ENCODE measurements around the gene TBP.
A peak's percentile ranks its signal among the peaks of the same experiment; 100 is the strongest.
"Not testable (repeated sequence)": the region's sequence is repeated elsewhere in the genome, so short reads cannot be mapped to it uniquely, and the experiment has no call there.

TBP gene

GRCh38 chr6:170536671-170537070 is 17.5 kb upstream of the TBP start:
- DNase-seq, result no peak

- no peak for DNase-seq
These were observed 16.8 kb upstream of the TBP start for GRCh38 chr6:170537329-170537728.

GRCh38 chr6:170542031-170542719 is 12.0 kb upstream of the TBP start:
- DNase-seq, result no peak

- no peak for DNase-seq
These were observed 8.8 kb upstream of the TBP start for GRCh38 chr6:170545405-170545804.

GRCh38 chr6:170552765-170553533 is 1.2 kb upstream of the TBP start, which contains the start of gene PSMB1:
PSMB1 (minus strand) TSS chr6:170553307; CDS start chr6:170553242, 65 bp downstream.
- peak; percentile 86 to 91 for DNase-seq

- DNase-seq, result no peak
These were observed 596 bp upstream of the TBP start for GRCh38 chr6:170553534-170554012.

GRCh38 chr6:170554796-170555137 is 598 bp downstream of the TBP start:
- DNase-seq, result no peak

- no peak for DNase-seq
These were observed 1.1 kb downstream of the TBP start for GRCh38 chr6:170555305-170555704.

- DNase-seq, result no peak
These were observed 7.4 kb downstream of the TBP start for GRCh38 chr6:170561555-170561954.

GRCh38 chr6:170564936-170565530 is 10.9 kb downstream of the TBP start:
- DNase-seq, result no peak

GRCh38 chr6:170572704-170573466 is 18.7 kb downstream of the TBP start:
- no peak for DNase-seq

- no peak for DNase-seq
These were observed 21.1 kb downstream of the TBP start for GRCh38 chr6:170575250-170575649.

- DNase-seq, result no peak
These were observed 24.7 kb downstream of the TBP start for GRCh38 chr6:170578909-170579308.

- no peak for DNase-seq
These were observed 29.6 kb downstream of the TBP start for GRCh38 chr6:170583756-170584180.

- peak; percentile 80 to 90 for DNase-seq
These were observed 30.2 kb downstream of the TBP start, which contains the start of gene PDCD2 for GRCh38 chr6:170584181-170584953. PDCD2 (minus strand) TSS chr6:170584637; CDS start chr6:170584581, 56 bp downstream.

GRCh38 chr6:170584954-170585498 is 30.9 kb downstream of the TBP start:
- no peak for DNase-seq

- no peak for DNase-seq
These were observed 36.6 kb downstream of the TBP start for GRCh38 chr6:170590725-170591124.

- no peak for DNase-seq
These were observed 42.3 kb downstream of the TBP start for GRCh38 chr6:170596426-170596825.

- DNase-seq, result no peak
These were observed 43.1 kb downstream of the TBP start for GRCh38 chr6:170597278-170597677.

GRCh38 chr6:170605574-170606259 is 51.5 kb downstream of the TBP start:
- DNase-seq, result no peak

GRCh38 chr6:170609225-170609624 is 55.1 kb downstream of the TBP start:
- DNase-seq, result not testable (repeated sequence)

All from SW 1271 (cell line).